Kasumi-1 (cell line): ENCODE results near the gene CEP152.

Experiments used
- DNase-seq, 2 experiments: peaks; one replicate each; lab custom pipeline; 2025; lab: John Stamatoyannopoulos, UW

CEP152 gene

DNA sequence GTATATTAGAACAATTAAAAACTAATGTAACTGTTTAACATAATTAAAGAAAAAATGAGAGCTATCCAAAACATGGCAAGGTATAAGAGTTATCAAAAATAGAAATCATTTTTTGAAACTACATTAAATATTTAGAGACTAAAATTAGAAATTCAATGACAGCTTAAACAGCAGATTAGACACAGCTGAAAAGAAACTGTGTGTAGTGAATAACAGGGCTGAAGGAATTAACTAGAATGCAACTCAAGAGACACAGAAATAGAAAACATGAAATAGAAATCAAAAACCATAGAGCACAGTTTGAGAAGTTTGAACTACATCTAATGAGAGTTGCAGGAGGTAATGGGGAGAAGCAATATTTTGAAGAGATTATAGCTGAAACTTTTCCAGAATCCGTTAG is 105.5 kb downstream of the CEP152 start:
- no peak for DNase-seq

- DNase-seq = no peak
Measured at GRCh38 chr15:48703544-48703943, 107.3 kb downstream of the CEP152 start.

- no peak for DNase-seq
Measured at GRCh38 chr15:48702569-48703236, 108.2 kb downstream of the CEP152 start.

GRCh38 chr15:48696627-48697312 is 114.1 kb downstream of the CEP152 start:
- peak in 1 of 2 experiments; percentile 13 for DNase-seq

DNA sequence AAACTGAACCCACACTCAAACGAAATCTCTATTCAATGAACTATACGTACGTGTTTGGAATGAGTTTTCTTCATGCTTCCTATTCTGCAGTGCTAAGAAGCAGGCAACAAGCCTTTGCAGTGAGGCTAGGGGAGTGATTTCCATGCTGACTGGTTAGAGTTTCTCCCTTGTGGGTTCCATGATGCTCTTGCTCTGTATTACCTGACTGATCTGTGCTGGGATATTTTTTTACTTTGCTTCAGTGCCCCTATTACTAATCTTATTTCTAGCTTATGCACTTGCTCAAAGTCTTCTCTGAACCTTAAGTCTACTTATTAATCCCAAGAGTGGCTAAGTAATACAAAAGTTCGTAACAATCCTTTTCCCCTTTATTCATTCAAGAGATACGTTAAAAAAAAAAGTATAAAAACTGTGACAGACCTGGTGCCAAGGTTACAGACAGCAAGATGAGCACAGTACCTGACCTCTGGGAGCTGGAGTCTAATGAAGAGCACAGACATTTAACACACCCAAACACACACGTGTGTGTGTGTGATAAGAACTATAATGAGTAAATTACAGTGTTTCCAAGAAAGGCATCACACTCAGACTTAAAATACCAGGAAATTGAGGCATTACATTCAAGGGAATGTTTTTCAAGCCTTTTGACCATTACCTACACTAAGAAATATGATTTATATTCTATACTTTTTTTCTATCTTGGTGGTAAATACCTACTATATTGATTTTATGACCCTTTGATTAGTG is 114.9 kb downstream of the CEP152 start:
- DNase-seq = no peak

DNA sequence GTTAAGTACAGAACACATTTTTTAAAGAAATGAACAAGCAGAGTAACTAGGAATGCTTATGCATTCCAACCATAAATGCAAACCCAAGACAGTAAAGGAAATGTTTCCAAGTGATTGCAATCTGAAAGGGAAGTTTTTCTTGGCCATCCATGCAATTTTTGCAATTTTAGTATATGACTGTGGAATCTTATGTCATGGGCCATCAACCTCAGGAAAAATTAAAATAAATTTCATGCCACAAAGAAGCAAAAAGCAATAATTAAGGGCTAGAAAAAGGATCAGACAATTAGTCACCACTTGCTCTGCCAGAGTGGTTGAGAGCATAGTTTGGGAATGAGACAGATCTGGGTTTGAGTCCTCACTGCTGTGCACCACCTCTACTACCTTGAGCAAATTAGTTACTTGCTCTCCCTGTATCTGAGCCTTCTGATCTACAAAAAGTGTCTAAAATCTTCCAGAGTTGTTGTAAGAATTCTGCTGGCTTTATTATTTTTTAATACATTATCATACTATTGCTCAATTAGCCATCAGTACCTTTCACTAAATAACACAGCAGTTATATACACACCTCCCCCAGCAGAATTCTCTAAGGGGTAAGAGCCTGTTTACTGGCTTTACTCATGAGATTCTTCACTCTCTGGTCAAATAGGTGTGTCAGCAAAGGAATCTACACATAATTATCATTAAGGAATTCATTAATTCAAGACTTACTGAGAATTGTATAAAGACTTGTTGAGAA is 115.6 kb downstream of the CEP152 start:
- DNase-seq = no peak

DNA sequence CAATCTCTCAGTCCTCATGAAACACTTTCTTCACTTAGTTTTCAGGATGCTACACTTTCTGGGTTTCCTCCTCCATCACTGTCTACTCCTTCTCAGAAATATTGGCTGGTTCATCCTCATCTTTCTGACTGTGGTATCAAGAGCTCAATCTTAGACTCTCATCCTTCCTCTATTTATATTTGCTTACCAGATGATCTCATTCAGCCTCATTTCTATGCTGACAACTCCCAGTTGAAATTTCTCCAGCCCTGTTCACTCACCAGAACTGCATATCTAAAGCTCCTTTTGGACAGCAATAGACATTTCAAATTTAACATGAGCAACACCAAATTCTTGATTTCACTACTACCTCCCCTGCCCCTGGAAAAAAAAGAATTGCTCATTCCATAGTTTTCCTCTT is 117.4 kb downstream of the CEP152 start:
- no peak for DNase-seq

DNA sequence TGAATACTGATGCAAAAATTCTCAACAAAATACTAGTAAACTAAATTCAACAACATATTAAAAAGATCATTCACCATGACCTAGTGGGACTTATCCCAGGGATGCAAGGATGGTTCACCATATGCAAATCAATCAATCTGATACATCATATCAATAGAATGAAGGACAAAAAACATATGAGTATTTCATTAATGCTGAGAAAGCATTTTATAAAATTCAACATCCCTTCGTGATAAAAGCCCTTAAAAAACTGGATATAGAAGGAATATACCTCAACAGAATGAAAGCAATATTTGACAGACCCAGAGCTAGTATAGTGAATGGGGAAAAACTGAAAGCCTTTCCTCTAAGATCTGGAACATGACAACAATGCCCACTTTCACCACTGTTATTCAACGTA is 122.4 kb downstream of the CEP152 start:
- DNase-seq = no peak
